HG03135 (cell line): ENCODE data around the gene ZP3.
"Not testable (repeated sequence)": the region's sequence is repeated elsewhere in the genome, so short reads cannot be mapped to it uniquely, and the experiment has no call there.

ENCODE experiments used
- ATAC-seq: cut with Tn5 transposase; IDR thresholded peaks from one replicate; pipeline ENCODE4 v1.9.1; 2021; ENCODE audit warnings: mild to moderate bottlenecking, moderate library complexity; ENCODE audit not compliant: unreplicated experiment

Gene ZP3

DNA sequence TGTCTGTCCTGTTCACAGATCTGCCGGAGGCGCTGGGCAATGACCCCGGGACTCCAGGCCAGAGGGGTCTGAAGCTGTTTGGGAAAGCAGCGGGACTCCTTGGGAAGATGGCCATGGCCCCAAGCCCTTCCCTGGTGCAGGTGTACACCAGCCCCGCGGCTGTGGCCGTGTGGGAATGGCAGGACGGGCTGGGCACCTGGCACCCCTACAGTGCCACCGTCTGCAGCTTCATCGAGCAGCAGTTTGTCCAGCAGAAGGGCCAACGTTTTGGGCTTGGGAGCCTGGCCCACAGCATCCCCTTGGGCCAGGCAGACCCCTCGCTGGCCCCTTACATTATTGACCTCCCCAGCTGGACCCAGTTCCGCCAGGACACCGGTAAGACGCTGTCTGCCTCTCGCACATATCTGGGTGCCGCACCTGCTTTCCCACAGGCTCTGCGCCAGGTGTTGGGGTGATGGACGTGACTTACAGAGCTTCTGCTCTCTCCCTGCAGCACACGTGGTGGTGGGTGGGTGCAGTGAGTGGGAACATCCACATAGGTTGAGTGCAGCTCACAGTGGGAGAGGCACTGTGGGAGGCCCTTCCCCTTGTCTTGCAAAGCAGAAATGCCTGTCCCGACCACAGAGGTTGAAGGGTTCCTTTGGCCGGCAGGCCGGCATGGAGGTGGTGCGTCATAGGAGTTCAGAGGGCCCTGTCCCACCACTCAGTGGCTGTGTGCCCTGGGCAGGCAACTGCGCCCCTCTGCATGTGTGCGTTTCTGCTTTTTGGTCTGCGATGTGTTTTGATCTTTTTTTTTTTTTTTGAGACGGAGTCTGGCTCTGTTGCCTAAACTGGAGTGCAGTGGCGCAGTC, 55.9 kb downstream of the ZP3 start:
- not testable (repeated sequence) for ATAC-seq

DNA sequence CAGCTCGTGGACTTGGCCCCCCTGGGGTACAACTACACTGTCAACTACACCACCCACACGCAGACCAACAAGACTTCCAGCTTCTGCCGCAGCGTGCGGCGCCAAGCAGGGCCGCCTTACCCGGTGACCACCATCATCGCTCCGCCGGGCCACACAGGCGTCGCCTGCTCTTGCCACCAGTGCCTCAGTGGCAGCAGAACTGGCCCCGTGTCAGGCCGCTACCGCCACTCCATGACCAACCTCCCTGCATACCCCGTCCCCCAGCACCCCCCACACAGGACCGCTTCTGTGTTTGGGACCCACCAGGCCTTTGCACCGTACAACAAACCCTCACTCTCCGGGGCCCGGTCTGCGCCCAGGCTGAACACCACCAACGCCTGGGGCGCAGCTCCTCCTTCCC, 57.9 kb downstream of the ZP3 start:
- not testable (repeated sequence) for ATAC-seq

DNA sequence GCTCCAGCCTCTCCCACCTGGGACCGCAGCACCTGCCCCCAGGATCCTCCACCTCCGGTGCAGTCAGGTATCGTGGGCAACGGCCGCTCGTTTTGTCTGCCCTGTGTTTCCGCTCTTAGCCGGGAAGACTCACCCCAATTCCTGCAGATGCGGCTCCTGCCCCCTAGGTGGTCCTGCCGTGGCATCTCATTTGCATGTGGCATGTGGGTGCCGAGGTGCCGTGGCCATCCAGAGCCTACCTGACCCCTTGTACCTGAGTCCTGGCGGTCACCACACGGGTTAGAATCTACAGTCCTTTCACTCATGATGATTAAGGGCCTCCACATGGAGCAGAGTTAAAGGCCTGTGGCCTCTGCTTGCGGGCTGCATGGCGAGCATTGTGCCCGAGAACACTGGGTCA, 58.3 kb downstream of the ZP3 start:
- ATAC-seq, result not testable (repeated sequence)

DNA sequence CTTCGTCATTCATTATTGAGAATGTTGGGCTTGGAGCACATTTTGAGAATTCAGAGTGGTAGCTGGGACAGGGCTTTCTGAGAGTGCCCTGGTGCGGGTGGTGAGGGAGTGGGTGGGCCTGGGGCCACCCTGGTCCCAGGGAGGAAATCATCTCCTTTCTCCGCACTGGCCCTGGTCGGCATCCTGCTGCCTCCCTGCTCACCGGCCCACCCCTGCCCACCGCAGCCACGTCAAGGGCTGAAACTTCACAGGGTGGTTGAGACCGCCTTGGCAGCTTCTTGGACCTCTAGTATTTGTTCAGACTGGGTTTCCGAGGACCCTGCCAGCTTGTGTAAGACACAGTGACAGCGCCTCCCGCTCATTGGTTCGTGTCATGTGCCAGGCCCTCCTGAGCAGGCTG, 59.7 kb downstream of the ZP3 start:
- not testable (repeated sequence) for ATAC-seq

DNA sequence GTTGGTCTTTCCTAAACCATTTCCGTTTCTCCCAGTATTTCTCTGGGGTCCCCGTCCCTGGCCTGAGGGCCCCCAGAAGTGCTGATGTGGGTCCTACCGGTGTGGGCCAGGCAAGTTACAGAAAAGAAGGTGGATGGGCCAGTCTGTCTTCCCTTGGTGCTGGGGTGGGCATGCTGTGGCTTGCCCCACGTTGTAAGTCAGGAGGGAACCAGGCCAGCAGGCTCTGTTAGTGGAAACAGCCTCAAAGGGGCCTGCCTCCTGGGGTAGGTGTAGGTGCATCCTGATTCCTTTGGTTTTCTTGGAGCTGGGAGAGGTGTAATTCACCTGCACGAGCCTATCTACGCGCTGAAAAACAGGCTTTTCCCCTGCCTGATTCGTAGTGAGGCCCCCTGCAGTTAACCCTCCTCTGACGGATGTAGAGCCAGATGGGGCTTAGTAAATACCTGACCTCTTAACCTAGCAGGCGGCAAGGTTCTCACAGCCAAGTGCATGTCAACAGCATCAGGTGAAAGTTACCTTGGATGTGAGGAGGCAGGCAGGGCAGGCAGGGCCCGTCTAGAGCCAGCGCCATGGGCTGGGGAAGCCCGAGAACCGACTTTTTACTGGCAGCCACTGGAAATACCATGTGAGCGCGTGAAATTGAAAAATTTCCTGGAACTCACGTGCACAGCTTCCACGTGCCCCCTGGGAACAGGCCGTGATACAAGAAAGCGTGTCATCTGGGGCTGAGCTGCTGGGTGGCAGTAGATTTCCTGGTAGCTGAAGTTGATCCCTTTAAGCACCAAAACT, 61.3 kb downstream of the ZP3 start:
- peak; percentile 15 for ATAC-seq

DNA sequence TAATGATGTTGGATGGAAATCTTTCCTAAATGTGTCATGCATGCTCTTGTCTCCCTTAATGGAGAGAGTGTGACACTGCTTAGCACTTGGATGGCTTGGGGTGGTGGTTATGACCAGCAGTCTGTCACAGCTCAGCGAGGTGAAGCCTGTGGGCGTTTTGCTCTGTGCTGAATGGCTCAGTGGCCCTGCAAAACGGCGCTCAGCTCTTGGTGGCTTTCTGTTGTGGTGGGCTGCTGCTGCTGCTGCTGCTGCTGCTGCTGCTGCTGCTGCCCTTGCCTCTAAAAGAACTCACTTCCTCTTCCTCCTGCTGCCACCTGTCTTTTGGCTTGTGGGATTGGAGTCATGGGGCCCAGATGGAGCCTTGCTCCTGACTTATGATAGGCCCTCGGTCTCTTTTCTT, 61.9 kb downstream of the ZP3 start:
- peak; percentile 98 for ATAC-seq

DNA sequence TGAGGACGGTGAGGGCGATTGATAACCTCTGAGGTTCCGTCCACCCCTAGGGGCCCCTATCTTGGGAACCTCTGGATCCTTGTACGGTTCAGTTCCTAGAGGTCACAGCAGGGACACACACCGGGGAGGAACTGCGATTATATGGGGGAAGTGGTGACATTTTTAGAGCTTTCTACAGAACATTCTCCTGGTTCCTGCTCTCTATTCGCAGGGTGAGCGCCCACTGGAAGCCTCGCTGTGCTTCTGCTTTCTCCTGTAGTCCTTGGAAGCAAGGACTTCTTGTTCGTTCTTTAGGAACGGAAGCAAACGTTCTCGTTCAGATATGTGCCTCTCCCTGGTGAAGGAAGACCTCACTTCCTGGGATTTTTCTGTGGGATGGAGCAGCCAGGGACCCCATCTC, 63.2 kb downstream of the ZP3 start:
- ATAC-seq, result not testable (repeated sequence)
